Activated CD8-positive, alpha-beta memory T cell treated with anti-CD3 and anti-CD28 coated beads for 4 hours (primary cell): ENCODE results near the gene CEP85.

Source experiments
- DNase-seq, 2 donors: peaks; one replicate each; pipeline ENCODE4 v3.0.0-alpha.2; 2020; ENCODE audit warnings: low read depth in 2 of 2

The CEP85 gene

GRCh38 chr1:26315874-26316850 is 82.2 kb downstream of the CEP85 start:
- DNase-seq = no peak

DNA sequence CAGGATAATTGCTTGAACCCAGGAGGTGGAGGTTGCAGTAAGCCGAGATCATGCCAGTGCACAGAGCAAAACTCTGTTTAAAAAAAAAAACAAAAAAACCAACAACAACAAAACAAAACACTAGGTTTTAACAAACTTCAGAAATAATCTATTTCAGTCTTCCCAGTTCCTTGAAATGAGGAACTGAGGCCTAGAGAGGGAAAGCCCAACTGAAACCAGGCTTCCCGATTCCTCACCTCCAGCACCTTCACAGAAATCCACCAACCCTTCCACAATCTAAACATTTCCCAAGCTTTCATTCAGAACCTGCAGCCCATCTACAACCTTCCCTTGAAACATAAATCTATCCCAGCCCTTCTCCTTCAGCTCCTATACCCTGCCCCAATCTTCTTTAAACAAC is 83.1 kb downstream of the CEP85 start:
- no peak for DNase-seq

DNA sequence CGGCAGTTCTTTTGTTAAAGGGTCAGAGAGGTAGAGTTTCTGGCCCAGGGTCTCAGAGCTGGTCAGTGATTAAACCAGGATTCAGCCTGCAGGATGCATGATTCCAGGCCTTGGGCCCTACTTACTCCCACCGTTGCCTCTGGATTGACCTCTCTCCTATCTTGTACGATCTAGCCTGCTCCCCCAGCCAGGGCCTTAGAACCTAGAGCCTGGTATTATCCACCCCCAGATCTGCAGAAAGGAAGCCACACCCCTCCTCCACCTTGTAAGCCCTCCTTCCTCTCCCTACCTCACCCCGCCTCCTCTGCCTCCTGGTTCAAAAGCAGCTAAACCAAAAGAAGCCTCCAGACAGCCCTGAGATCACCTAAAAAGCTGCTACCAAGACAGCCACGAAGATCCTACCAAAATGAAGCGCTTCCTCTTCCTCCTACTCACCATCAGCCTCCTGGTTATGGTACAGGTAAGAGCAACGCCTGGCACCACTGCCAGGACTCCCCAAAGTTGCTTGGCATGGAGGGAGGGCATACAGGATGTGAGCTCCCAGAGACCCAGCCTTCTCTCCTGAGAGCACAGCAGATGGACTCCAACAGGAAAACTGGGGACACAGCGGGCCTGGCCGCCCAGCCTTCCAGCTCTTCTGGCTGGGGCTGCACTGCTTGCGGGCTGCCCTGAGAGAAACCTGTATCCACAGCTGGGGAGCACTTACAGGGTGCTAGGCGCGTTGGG is 83.8 kb downstream of the CEP85 start, which contains the start of gene CD52:
CD52 (plus strand) TSS at position 347 of the 726 bp plus-strand sequence; CDS start at position 407, 60 bp downstream.
- DNase-seq = peak; percentile 61 to 67

GRCh38 chr1:26318338-26319064 is 84.5 kb downstream of the CEP85 start:
- no peak for DNase-seq

GRCh38 chr1:26320896-26321295 is 86.9 kb downstream of the CEP85 start:
- DNase-seq = no peak

GRCh38 chr1:26321315-26322041 is 87.5 kb downstream of the CEP85 start:
- peak; percentile 85 to 90 for DNase-seq

DNA sequence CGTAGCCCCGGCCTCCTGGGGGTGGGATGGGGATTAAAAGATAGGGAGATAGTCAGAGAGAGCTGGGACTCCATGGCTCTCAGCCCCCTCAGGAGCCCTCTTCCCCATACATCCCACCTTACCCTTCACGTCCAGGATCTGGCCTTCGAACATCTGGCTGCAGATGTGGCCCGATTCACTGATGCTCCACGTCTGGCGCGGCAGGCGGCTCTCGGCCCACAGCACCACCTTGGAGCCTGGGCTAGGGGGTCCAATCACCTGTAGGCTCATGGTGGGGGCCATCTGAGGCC is 88.0 kb downstream of the CEP85 start:
- no peak for DNase-seq

- DNase-seq = no peak
These were observed 89.4 kb downstream of the CEP85 start for GRCh38 chr1:26323382-26323781.

DNA sequence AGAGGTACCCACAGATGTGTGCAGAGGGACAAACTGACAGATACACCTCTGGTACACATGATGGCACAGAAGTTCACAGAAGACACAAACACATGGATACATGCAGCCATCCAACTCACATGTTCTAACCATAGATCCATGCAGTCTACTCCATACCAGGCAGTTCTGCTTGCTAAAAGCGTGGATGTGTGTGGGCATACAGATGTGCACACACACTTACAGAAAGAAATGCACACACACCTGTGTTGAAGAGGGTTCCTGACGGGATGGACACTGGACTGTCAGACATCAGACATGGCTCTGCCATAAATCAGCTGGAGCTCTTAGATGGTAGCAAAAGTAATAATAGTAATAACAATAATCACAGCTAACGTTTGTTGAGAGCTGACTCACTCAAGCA is 90.5 kb downstream of the CEP85 start:
- no peak for DNase-seq

GRCh38 chr1:26327956-26328362 is 94.0 kb downstream of the CEP85 start:
- DNase-seq = no peak
